GM20000 (cell line): ENCODE measurements around the gene GABBR2.

Experiments used
- DNase-seq: peaks from one replicate; pipeline ENCODE4 v3.0.0; 2012; ENCODE audit warnings: low spot score
- CTCF ChIP-seq: IDR thresholded peaks from 2 replicates; pipeline ENCODE4 v1.5.1; 2012; ENCODE audit warnings: mild to moderate bottlenecking, control low read depth; ENCODE audit errors: extremely low read depth, missing control alignments

Gene GABBR2

GRCh38 chr9:98484162-98484561 lies 224.6 kb downstream of the GABBR2 start:
- no peak for DNase-seq
- no peak for TF ChIP-seq CTCF

DNA sequence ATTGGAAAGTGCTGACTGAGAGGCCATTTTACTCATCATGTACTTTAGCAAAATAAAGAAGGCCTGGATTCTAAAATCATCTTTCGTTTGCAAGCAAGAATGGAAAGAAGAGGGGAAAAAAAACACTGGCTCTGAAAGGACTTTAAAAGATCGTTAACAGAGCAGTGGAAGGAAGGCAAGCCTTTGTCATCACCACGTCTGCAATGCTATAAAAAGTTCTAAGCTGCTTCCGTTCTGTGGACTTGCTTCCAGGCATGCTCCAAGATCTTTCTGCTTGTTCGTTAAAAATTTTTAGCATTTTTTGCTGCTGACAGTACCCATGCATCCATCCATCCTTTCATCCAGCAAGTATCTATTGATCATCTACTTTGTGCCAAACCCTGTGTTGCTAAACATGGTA lies 226.5 kb downstream of the GABBR2 start:
- TF ChIP-seq CTCF = no peak
- DNase-seq = no peak

DNA sequence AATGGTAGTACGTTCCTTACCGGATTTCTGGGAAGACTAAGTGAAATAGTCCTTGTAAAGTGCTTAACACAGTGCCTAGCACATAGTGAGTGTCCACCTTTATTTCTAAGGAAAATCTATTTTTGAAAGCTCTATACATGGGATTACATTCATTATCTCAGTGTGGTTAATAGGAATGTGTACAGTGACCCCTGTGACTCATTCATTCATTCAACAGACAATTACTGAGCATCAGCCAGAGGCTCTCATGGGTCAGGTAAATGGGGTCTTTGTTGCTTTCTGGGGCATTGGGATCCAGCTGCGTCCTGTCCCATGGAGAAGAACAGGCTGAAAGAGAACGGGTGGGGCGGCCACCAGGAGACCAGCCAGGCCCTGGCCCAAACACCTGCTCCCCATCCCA lies 227.1 kb downstream of the GABBR2 start:
- no peak for TF ChIP-seq CTCF
- no peak for DNase-seq

GRCh38 chr9:98479967-98480847 lies 228.5 kb downstream of the GABBR2 start:
- no peak for DNase-seq
- TF ChIP-seq CTCF = no peak

- no peak for TF ChIP-seq CTCF
- DNase-seq = no peak
Measured at GRCh38 chr9:98479449-98479848, 229.3 kb downstream of the GABBR2 start.

- no peak for TF ChIP-seq CTCF
- no peak for DNase-seq
Measured at GRCh38 chr9:98477884-98478283, 230.9 kb downstream of the GABBR2 start.

- no peak for TF ChIP-seq CTCF
- no peak for DNase-seq
Measured at GRCh38 chr9:98472216-98472615, 236.5 kb downstream of the GABBR2 start.
